HG03175 (cell line): ENCODE data around the gene RNU6-1.

Source experiments
- ATAC-seq: cut with Tn5 transposase; IDR thresholded peaks from one replicate; pipeline ENCODE4 v1.9.1; 2021; ENCODE audit warnings: mild to moderate bottlenecking, moderate library complexity; ENCODE audit not compliant: unreplicated experiment

RNU6-1 gene

GRCh38 chr15:67834581-67835296, 5.1 kb downstream of the RNU6-1 start:
- no peak for ATAC-seq

GRCh38 chr15:67833710-67834511, 5.9 kb downstream of the RNU6-1 start:
- ATAC-seq = no peak

GRCh38 chr15:67832897-67833709, 6.7 kb downstream of the RNU6-1 start:
- ATAC-seq = no peak

GRCh38 chr15:67832031-67832551, 7.8 kb downstream of the RNU6-1 start:
- no peak for ATAC-seq

- no peak for ATAC-seq
Observed at GRCh38 chr15:67831363-67831762, 8.5 kb downstream of the RNU6-1 start.

GRCh38 chr15:67829647-67830504, 10.0 kb downstream of the RNU6-1 start:
- no peak for ATAC-seq

- ATAC-seq = no peak
Observed at GRCh38 chr15:67828969-67829646, 10.7 kb downstream of the RNU6-1 start.

- no peak for ATAC-seq
Observed at GRCh38 chr15:67828278-67828968, 11.4 kb downstream of the RNU6-1 start.

GRCh38 chr15:67827562-67828277, 12.1 kb downstream of the RNU6-1 start:
- no peak for ATAC-seq

- ATAC-seq = no peak
Observed at GRCh38 chr15:67826717-67827561, 12.9 kb downstream of the RNU6-1 start.

- ATAC-seq = no peak
Observed at GRCh38 chr15:67825881-67826716, 13.7 kb downstream of the RNU6-1 start.

GRCh38 chr15:67824976-67825880, 14.6 kb downstream of the RNU6-1 start, which contains the start of gene SKOR1:
SKOR1 (plus strand) TSS chr15:67825509; CDS start chr15:67825603, 94 bp downstream.
- ATAC-seq = no peak

GRCh38 chr15:67824197-67824968, 15.5 kb downstream of the RNU6-1 start:
- no peak for ATAC-seq

GRCh38 chr15:67823314-67824196, 16.3 kb downstream of the RNU6-1 start:
- ATAC-seq = no peak
